Effector CD8-positive, alpha-beta T cell (primary cell): ENCODE measurements around the gene BAIAP2.

Experiments
- DNase-seq: peaks from one replicate; lab custom pipeline; 2025; lab: John Stamatoyannopoulos, UW
- total RNA-seq, 4 experiments: gene quantifications; one replicate each; lab custom pipeline; 2026; lab: John Stamatoyannopoulos, UW

BAIAP2 gene
- total RNA-seq = 5.8 to 14.6 (median 13.7) reads per million in 4 experiments

GRCh38 chr17:81034779-81035520, at the start of gene BAIAP2:
Gene BAIAP2, plus strand, starts transcription at chr17:81035151. Its CDS starts 104 bp downstream, at chr17:81035255.
- DNase-seq = peak; percentile 98

- no peak for DNase-seq
Measured at GRCh38 chr17:80986046-80986445, 48.9 kb upstream of the BAIAP2 start.

- no peak for DNase-seq
Measured at GRCh38 chr17:80986816-80987475, 48.0 kb upstream of the BAIAP2 start.

- DNase-seq = no peak
Measured at GRCh38 chr17:80987941-80988461, 47.0 kb upstream of the BAIAP2 start.

- no peak for DNase-seq
Measured at GRCh38 chr17:80989586-80989913, 45.4 kb upstream of the BAIAP2 start.

- no peak for DNase-seq
Measured at GRCh38 chr17:80990921-80991644, 43.9 kb upstream of the BAIAP2 start.

- DNase-seq = peak; percentile 50
Measured at GRCh38 chr17:80991645-80992076, 43.3 kb upstream of the BAIAP2 start, which contains the start of gene CHMP6. Gene CHMP6, plus strand, starts transcription at chr17:80991841. Its CDS starts 78 bp downstream, at chr17:80991919.

GRCh38 chr17:80992077-80992947, 42.6 kb upstream of the BAIAP2 start:
- DNase-seq = no peak

GRCh38 chr17:80992948-80993624, 41.9 kb upstream of the BAIAP2 start:
- no peak for DNase-seq

- no peak for DNase-seq
Measured at GRCh38 chr17:80995131-80995530, 39.8 kb upstream of the BAIAP2 start.

GRCh38 chr17:80996422-80997305, 38.3 kb upstream of the BAIAP2 start:
- no peak for DNase-seq

GRCh38 chr17:80997424-80998117, 37.4 kb upstream of the BAIAP2 start:
- no peak for DNase-seq

- no peak for DNase-seq
Measured at GRCh38 chr17:80998118-80998747, 36.7 kb upstream of the BAIAP2 start.

GRCh38 chr17:80998748-80999535, 36.0 kb upstream of the BAIAP2 start:
- DNase-seq = no peak

- no peak for DNase-seq
Measured at GRCh38 chr17:80999536-81000333, 35.2 kb upstream of the BAIAP2 start.

GRCh38 chr17:81000334-81000630, 34.7 kb upstream of the BAIAP2 start:
- DNase-seq = no peak
